ENCODE measurements around the gene ZNF425.
"Not testable (repeated sequence)": the region's sequence is repeated elsewhere in the genome, so short reads cannot be mapped to it uniquely, and the experiment has no call there.

The ZNF425 gene

GRCh38 chr7:149136118-149136517, 10.0 kb upstream of the ZNF425 start:
- DNase-seq (ENCODE audit: low read depth): no peak
- no peak overlapping the region for H3K4me3 ChIP-seq (ENCODE audit: low read depth, low read length)

DNA sequence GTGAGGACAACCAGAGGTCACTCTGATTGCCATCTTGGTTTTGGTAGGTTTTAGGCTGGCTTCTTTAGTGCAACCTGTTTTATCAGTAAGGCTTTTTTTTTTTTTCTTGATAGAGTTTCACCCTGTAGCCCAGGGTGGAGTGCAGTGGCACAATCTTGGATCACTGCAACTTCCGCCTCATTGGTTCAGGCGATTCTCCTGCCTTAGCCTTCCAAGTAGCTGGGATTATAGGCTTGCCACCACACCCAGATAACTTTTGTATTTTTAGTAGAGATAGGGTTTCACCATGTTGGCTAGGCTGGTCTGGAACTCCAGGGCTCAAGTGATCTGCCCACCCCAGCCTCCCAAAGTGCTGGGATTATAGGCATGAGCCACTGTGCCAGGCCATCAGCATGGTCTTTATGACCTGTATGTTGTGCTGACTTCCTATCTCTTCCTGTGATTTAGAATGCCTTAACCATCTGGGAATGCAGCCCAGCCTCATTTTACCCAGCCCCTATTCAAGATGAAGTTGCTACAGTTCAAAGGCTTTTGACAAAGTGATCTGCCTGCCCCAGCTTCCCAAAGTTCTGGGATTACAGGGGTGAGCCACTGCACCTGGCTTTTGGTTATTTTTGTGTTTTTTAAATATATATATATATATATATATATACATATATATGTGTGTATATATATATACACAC, 7.0 kb upstream of the ZNF425 start:
- H3K4me3 ChIP-seq (ENCODE audit: low read depth, low read length): no peak overlapping the region
- no peak for DNase-seq (ENCODE audit: low read depth)

- no peak overlapping the region for H3K4me3 ChIP-seq (ENCODE audit: low read depth, low read length)
- DNase-seq (ENCODE audit: low read depth): no peak
Measured at GRCh38 chr7:149130572-149131198, 4.6 kb upstream of the ZNF425 start.

- no peak for DNase-seq (ENCODE audit: low read depth)
- peak overlapping the region; percentile 93 for H3K4me3 ChIP-seq (ENCODE audit: low read depth, low read length)
Measured at GRCh38 chr7:149126662-149127266, 640 bp upstream of the ZNF425 start.

GRCh38 chr7:149125189-149125862, 798 bp downstream of the ZNF425 start:
- peak overlapping the region; percentile 93 for H3K4me3 ChIP-seq (ENCODE audit: low read depth, low read length)
- no peak for DNase-seq (ENCODE audit: low read depth)

DNA sequence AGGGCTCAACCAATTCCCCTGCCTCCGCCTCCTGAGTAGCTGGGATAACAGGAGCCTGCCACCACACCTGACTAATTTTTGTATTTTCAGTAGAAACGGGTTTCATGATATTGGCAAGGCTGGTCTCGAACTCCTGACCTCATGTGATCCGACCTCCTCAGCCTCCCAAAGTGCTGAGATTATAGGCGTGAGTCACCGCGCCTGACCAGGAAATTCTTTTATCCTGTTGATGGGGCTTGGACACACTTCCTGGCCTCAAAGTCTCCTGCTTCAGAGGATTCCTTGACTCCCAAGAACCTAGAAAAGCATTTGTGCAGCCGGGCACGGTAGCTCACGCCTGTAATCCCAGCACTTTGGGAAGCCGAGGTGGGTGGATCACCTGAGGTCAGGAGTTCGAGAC, 16.2 kb downstream of the ZNF425 start:
- no peak overlapping the region for H3K4me3 ChIP-seq (ENCODE audit: low read depth, low read length)
- no peak for DNase-seq (ENCODE audit: low read depth)

DNA sequence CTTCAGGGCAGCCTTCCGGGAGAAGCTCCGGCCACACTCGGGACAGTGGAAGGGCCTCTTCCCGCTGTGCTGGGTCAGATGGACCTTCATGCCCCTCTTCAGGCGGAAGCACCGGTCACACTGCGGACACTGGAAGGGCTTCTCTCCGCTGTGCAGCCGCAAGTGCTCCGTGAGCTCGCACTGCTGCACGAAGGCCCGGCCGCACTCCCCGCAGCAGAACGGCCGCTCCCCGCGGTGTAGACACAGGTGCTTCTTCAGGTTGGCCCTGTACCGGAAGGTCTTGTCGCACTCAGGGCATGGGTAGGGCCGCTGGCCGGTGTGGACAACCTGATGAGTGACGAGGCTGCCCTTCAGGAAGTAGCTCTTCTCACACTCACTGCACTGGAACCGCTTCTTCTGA, 21.4 kb downstream of the ZNF425 start:
- H3K4me3 ChIP-seq (ENCODE audit: low read depth, low read length): no peak overlapping the region
- DNase-seq (ENCODE audit: low read depth): no peak

DNA sequence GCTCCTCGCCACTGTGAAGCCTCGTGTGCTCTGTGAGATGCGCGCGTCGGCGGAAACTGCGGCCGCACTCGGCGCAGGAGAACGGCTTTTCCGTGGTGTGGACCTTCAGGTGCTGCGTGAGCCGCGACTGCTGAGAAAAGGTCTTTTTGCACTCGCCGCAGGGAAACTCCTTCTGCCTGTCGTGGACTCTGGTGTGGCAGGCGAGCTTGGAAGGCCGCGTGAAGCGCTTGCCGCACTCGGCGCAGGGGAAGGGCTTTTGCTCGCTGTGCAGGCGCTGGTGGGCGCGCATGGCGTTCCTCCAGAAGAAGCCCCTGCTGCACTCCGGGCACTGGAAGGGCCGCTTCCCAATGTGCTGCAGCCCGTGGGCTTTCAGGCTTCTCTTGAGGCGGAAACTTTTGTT, 21.9 kb downstream of the ZNF425 start:
- no peak for DNase-seq (ENCODE audit: low read depth)

DNA sequence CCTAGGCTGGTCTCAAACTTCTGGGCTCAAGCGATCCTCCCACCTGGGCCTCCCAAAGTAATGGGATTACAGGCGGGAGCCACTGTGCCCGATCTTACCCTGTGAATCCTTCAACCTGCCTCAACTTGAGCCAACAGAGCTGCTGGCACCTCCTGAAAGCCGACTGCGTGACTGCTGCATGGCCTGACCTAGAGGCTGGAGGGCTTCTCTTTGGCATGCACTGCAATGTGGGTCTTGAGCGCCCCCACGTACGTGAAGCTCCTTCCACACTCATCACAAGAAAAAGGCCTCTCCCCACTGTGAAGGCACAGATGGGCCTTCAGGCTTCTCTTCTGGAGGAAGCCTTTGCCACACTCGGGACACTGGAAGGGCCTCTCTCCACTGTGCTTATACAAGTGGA, 22.7 kb downstream of the ZNF425 start:
- DNase-seq (ENCODE audit: low read depth): no peak
- no peak overlapping the region for H3K4me3 ChIP-seq (ENCODE audit: low read depth, low read length)

More for the DNA sequence above, 21.9 kb downstream of the ZNF425 start:
- H3K4me3 ChIP-seq (ENCODE audit: low read depth, low read length): no peak overlapping the region

GRCh38 chr7:149102666-149103065, 23.5 kb downstream of the ZNF425 start:
- DNase-seq (ENCODE audit: low read depth): no peak
- no peak overlapping the region for H3K4me3 ChIP-seq (ENCODE audit: low read depth, low read length)

GRCh38 chr7:149100821-149101220, 25.3 kb downstream of the ZNF425 start:
- no peak overlapping the region for H3K4me3 ChIP-seq (ENCODE audit: low read depth, low read length)
- no peak for DNase-seq (ENCODE audit: low read depth)

DNA sequence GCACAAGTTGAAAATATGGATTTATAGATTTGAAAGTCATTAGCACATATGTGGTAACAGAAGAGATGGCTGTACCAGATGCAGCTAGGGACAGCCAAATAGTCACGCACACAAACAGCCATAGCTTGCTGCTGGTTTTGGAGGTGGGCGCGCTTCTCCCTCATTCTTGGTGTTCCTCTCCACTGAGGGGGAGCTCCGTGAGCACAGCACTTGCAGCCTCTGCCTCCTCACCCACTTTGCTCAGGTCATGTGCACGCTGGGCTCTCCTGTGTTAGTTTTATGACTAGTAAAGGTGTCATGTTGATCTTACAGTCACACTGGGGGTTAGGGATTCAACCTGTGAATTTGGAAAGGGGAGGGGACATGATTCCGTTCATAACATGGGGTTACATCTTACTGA, 27.1 kb downstream of the ZNF425 start:
- DNase-seq (ENCODE audit: low read depth): no peak
- H3K4me3 ChIP-seq (ENCODE audit: low read depth, low read length): no peak overlapping the region

DNA sequence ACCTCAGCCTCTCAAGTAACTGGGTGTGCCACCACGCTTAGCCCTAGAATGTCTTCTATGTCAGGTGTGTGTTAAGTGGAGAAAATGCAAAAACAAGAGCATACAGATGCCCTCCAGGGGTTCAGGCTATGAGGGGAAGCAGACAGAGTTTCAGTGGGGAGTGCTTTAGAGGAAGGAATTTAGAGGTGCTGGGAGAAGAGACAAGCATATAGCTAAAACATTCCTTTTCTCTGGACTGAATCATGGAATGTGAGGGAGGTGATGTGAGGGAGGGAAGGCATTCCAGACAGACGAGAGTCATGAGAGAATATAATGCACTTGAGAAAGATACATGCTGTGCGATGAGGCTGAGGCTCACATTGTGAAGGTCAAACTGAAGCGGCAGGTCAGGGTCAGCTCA, 29.0 kb downstream of the ZNF425 start:
- DNase-seq (ENCODE audit: low read depth): no peak
- no peak overlapping the region for H3K4me3 ChIP-seq (ENCODE audit: low read depth, low read length)

DNA sequence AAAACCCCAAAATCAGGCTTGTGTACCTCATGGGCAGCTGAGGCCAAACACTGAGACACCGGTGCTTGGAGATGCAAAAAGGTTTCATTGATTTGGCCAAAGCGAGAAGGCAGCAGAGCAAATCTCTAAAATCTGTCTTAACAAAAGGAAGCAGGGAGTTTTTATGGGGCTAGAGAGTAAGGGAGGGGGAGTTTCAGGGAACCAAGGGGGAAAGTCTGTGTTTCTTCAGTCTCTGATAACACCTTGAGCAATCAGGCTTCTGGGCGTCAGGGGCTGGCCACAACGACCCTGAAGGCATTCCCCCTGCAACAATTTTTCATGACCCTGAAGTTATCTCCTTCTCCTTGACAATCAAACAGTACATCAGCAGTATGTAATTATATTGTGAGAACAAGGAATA, 32.9 kb downstream of the ZNF425 start:
- H3K4me3 ChIP-seq (ENCODE audit: low read depth, low read length): no peak overlapping the region
- no peak for DNase-seq (ENCODE audit: low read depth)

DNA sequence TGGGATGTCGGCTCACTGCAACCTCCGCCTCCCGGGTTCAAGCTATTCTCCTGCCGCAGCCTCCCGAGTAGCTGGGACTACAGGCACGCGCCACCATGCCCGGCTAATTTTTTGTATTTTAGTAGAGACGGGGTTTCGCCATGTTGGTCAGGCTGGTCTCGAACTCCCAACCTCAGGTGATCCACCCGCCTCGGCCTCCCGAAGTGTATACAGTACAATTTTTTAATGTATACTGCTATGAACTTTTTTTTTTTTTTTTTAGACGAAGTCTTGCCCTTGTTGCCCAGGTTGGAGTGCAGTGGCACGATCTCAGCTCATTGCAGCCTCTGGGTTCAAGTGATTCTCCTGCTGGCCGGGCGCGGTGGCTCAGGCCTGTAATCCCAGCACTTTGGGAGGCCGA, 33.9 kb downstream of the ZNF425 start:
- not testable (repeated sequence) for DNase-seq (ENCODE audit: low read depth); H3K4me3 ChIP-seq (ENCODE audit: low read depth, low read length)

DNA sequence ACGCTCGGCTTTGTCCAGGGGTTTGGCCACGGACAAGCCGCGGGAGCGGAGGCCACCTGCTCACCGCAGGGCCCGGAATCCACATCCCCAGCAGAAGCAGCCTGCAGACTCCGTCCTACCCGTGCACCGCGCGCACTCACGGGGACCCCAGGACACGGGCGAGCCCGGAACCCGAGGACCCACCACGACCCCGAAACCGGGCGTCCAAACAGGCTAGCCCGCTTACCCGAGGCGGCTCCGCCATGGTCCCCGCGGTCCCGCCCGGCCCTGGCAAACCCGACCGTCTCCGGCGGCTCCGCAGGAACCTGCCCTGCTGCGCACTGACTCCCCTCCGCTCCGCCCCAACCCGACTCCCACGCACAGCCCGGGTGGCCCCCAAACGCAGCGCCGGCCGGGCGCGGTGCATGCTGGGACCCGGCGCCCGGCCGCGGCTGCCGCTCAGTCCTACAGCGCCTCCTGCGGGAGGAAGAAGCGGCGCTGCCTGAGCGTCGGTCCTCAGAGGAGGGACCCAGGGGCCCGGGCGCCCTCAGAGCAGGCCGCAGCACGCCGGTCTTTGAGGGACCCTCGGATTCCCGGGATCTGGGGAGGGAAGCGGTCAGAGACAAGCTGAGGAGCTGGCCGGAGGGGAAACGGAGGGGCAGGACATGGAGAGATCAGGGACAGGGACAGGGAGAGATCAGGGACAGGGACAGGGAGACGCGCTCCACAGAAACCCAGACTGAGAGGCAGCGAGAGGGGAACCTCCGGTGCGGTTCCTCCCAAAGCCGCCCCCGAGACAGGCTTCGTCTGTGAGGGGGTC, 35.5 kb downstream of the ZNF425 start, which contains the start of gene ZNF786:
ZNF786 (minus strand) TSS at position 322 of the 799 bp plus-strand sequence; CDS start at position 244, 78 bp downstream.
- H3K4me3 ChIP-seq (ENCODE audit: low read depth, low read length): peak within 1 kb of the TSS; percentile 85
- DNase-seq (ENCODE audit: low read depth): peak; percentile 63

GRCh38 chr7:149087376-149087775, 38.7 kb downstream of the ZNF425 start:
- DNase-seq (ENCODE audit: low read depth): no peak

DNA sequence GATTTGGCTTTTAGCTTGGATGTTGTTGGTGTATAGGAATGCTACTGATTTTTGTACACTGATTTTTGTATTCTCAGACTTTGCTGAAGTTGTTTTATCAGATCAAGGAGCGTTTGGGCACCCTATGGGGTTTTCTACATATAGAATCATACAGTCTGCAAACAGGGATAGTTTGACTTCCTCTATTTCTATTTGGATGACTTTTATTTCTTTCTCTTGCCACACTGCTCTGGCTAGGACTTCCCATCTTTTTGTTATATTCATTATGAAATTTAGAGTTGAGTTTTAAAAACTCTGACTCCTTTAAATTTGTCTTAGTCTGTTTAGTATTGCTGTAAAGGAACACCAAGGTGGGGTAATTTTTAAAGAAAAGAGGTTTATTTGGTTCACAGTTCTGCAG, 40.3 kb downstream of the ZNF425 start:
- no peak for DNase-seq (ENCODE audit: low read depth)
- no peak overlapping the region for H3K4me3 ChIP-seq (ENCODE audit: low read depth, low read length)

More at GRCh38 chr7:149087376-149087775, 38.7 kb downstream of the ZNF425 start:
- H3K4me3 ChIP-seq (ENCODE audit: low read depth, low read length): no peak overlapping the region

GRCh38 chr7:149084407-149084806, 41.7 kb downstream of the ZNF425 start:
- no peak for DNase-seq (ENCODE audit: low read depth)
- no peak overlapping the region for H3K4me3 ChIP-seq (ENCODE audit: low read depth, low read length)

Measured in skeletal muscle cell (primary cell).